Measurements from ENCODE around the gene DENND2A.

The DENND2A gene

DNA sequence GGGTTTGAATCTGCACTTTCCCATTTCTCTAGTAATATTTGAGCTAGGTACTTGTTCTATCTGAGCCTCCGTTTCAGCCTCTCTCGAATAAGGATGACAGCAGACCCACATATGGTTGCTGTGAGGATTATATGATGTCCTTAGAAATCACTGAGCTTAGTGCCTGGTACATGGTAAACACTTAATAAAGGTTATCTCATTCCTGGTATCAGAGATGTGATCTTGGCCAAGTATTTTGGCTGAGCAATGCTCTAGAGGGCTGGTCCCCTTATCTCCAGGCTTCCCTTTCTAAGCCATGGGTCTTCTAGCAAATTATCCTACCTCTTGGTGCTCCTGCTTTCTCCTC lies 160.9 kb downstream of the DENND2A start:
- TF ChIP-seq CREB1 (IDR thresholded peaks at IDR 0.05; ENCODE audit: low read depth) (no peak), EGR1 (IDR thresholded peaks at IDR 0.05) (no peak), TCF12 (IDR thresholded peaks at IDR 0.05; ENCODE audit: low read depth) (no peak), TAF1 (IDR thresholded peaks at IDR 0.05; ENCODE audit: low read depth) (no peak), ZBTB7A (IDR thresholded peaks at IDR 0.05; ENCODE audit: low read depth) (no peak), YY1 (IDR thresholded peaks at IDR 0.05; ENCODE audit: low read depth) (no peak), FOXM1 (IDR thresholded peaks at IDR 0.05; ENCODE audit: borderline replicate concordance, low read depth) (no peak), RAD21 (IDR thresholded peaks at IDR 0.05; ENCODE audit: low read depth) (no peak), CEBPB (IDR thresholded peaks at IDR 0.05) (no peak)
- TF ChIP-seq, protein P1, sequence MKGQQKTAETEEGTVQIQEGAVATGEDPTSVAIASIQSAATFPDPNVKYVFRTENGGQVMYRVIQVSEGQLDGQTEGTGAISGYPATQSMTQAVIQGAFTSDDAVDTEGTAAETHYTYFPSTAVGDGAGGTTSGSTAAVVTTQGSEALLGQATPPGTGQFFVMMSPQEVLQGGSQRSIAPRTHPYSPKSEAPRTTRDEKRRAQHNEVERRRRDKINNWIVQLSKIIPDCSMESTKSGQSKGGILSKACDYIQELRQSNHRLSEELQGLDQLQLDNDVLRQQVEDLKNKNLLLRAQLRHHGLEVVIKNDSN (IDR thresholded peaks at IDR 0.05) = no peak
- TF ChIP-seq, protein P2, sequence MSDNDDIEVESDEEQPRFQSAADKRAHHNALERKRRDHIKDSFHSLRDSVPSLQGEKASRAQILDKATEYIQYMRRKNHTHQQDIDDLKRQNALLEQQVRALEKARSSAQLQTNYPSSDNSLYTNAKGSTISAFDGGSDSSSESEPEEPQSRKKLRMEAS (IDR thresholded peaks at IDR 0.05) = no peak
- TF ChIP-seq, protein P3, sequence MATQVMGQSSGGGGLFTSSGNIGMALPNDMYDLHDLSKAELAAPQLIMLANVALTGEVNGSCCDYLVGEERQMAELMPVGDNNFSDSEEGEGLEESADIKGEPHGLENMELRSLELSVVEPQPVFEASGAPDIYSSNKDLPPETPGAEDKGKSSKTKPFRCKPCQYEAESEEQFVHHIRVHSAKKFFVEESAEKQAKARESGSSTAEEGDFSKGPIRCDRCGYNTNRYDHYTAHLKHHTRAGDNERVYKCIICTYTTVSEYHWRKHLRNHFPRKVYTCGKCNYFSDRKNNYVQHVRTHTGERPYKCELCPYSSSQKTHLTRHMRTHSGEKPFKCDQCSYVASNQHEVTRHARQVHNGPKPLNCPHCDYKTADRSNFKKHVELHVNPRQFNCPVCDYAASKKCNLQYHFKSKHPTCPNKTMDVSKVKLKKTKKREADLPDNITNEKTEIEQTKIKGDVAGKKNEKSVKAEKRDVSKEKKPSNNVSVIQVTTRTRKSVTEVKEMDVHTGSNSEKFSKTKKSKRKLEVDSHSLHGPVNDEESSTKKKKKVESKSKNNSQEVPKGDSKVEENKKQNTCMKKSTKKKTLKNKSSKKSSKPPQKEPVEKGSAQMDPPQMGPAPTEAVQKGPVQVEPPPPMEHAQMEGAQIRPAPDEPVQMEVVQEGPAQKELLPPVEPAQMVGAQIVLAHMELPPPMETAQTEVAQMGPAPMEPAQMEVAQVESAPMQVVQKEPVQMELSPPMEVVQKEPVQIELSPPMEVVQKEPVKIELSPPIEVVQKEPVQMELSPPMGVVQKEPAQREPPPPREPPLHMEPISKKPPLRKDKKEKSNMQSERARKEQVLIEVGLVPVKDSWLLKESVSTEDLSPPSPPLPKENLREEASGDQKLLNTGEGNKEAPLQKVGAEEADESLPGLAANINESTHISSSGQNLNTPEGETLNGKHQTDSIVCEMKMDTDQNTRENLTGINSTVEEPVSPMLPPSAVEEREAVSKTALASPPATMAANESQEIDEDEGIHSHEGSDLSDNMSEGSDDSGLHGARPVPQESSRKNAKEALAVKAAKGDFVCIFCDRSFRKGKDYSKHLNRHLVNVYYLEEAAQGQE (IDR thresholded peaks at IDR 0.05; ENCODE audit: low read depth) = no peak

DNA sequence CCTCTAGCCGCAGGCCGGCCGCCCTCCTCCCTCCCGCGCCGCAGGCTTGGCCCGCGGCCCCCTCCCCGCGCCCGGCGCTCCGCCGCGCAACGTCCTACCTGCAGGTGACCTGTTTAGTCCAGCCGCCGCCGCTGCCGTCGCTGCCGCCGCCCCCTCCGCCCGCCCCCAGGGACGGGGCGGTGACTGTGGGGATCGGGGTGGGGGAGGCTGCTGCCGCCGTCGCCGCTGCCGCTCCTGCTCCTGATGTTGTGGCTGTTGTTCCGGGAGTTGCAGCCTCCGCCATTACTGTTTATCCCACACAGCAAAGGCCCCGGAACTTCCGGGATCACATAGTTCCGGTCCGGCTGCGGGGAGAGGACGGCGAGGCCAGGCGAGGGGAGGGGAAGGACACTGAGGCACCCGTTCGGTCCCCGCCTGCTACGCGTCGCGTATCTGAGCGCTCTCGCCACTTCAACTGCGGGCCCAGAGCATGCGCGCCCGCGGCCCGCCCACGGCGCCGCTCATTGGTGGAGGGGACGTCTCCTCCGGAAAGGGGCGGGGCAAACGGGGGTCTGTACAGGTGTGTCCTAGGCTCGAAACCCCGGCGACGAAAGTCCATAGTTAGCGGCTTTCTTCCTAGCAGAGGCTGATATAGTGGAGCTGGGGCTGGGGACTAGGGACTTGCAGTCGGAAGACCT lies 161.4 kb downstream of the DENND2A start, which contains the start of gene MKRN1:
MKRN1 (minus strand) TSS at position 444 of the 677 bp plus-strand sequence; CDS start at position 283, 161 bp downstream.
- TF ChIP-seq TEAD4 (IDR thresholded peaks at IDR 0.05) = peak; percentile 59
- no peak for TF ChIP-seq EP300 (IDR thresholded peaks at IDR 0.05; ENCODE audit: borderline replicate concordance)
- TF ChIP-seq EGR1 (IDR thresholded peaks at IDR 0.05) = no peak
- peak; percentile 37; the same call in 1 of the 2 replicates for TF ChIP-seq CREB1 (IDR thresholded peaks at IDR 0.05; ENCODE audit: low read depth)
- TF ChIP-seq FOXM1 (IDR thresholded peaks at IDR 0.05; ENCODE audit: borderline replicate concordance, low read depth) = no peak
- TF ChIP-seq CEBPB (IDR thresholded peaks at IDR 0.05) = no peak; the same call in 1 of the 2 replicates
- TF ChIP-seq, protein P1 (IDR thresholded peaks at IDR 0.05) = no peak; the same call in 1 of the 2 replicates
- TF ChIP-seq, protein P2 (IDR thresholded peaks at IDR 0.05) = peak; percentile 95
- TF ChIP-seq RAD21 (IDR thresholded peaks at IDR 0.05; ENCODE audit: low read depth) = no peak
- peak; percentile 84; the same call in 1 of the 2 replicates for TF ChIP-seq TAF1 (IDR thresholded peaks at IDR 0.05; ENCODE audit: low read depth)
- TF ChIP-seq ZBTB7A (IDR thresholded peaks at IDR 0.05; ENCODE audit: low read depth) = 0 out of 2 replicates have a peak, but pooled peaks have one; percentile 8
- peak; percentile 13; the same call in 1 of the 2 replicates for TF ChIP-seq TCF12 (IDR thresholded peaks at IDR 0.05; ENCODE audit: low read depth)
- TF ChIP-seq YY1 (IDR thresholded peaks at IDR 0.05; ENCODE audit: low read depth) = peak; percentile 93

DNA sequence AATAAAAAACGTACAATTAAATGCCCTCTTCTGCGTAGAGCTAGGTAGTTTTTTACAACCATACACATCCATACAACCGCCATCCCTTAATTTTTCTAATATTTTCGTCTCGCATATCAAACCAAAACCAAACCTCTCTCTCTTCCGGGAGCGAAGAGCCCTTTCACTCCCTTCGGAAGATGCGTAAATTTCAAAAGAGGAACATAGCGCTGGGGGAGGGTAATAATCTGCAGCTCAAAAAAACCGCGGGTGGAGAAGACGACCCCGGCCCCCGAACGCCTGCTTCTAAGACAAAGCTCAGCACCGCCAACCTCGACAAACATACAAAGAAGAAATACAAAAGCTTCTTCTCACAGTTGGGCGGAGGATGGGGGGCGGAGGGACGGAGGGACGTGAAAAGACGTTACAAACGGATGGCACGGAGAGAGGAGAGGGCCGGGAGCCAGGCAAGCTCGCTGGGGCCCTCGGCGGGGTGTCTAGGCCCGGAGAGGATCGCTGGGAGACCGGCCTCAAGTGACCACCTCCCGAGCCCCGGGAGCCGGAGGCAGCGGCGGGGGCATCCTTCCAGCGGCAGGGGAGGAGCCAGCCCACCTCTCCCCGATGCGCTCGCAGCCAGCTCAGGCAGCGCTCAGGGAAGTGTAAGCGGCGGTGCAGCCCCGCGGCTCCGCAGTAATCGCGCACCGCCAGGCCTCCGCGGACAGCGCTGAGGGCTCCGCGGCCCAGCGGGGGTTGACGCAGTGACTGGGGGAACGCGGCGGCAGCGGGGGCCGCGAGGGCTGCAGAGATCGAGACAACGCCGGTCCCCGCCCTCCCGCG lies 162.2 kb downstream of the DENND2A start:
- no peak; the same call in 1 of the 2 replicates for TF ChIP-seq TAF1 (IDR thresholded peaks at IDR 0.05; ENCODE audit: low read depth)
- TF ChIP-seq, protein P2 (IDR thresholded peaks at IDR 0.05) = no peak
- no peak for TF ChIP-seq NFIC (IDR thresholded peaks at IDR 0.05)
- no peak for TF ChIP-seq YY1 (IDR thresholded peaks at IDR 0.05; ENCODE audit: low read depth)
- TF ChIP-seq TCF12 (IDR thresholded peaks at IDR 0.05; ENCODE audit: low read depth) = no peak
- no peak for TF ChIP-seq RAD21 (IDR thresholded peaks at IDR 0.05; ENCODE audit: low read depth)
- TF ChIP-seq FOXM1 (IDR thresholded peaks at IDR 0.05; ENCODE audit: borderline replicate concordance, low read depth) = no peak

DNA sequence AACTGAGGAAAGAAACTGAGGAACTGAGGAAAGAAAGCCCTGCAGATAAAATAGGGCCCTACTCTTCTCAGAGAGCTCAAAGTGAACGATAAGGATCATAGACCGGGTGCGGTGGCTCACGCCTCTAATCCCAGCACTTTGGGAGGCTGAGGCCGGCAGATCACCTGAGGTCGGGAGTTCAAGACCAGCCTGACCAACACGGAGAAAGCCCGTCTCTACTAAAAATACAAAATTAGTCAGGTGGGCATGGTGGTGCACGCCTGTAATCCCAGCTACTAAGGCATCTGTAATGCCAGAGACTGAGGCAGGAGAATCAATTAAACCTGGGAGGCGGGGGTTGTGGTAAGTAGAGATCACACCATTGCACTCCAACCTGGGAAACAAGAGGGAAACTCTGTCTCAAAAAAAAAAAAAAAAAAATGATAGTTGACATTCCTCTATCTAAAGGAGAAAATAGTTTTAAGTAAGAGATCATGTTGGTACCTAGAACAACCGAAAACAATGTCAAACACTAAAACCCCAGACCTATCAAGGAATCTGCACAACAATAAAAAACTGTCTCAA lies 163.8 kb downstream of the DENND2A start:
- no peak for TF ChIP-seq TCF12 (IDR thresholded peaks at IDR 0.05; ENCODE audit: low read depth)
- no peak for TF ChIP-seq CEBPB (IDR thresholded peaks at IDR 0.05)

DNA sequence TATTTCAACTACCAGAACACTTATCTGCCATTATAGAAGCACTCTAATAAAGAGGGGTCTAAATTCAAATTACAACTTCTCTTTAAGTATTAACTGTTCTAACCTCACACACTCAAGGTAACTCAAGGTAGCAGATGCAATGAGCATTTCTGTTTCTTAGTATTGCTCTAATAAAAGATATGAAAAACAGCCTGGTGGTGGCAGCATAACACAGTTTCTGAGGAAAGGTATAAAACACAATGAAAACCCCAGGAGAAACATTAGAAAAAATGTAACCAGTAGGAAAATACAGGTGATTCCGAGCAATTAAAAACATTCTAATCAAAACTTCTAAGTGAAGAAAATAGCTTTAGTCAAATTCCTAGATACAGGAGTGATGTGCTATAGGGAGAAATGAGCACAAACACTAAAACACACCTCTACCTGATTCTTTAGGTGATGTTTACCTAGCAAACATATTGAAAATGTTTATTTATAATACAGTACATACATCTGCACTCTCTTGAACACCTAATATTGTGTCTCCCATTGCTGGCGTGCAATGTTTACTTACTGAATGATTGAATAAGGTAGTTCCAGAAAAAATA lies 164.8 kb downstream of the DENND2A start:
- TF ChIP-seq EGR1 (IDR thresholded peaks at IDR 0.05) (no peak), NFIC (IDR thresholded peaks at IDR 0.05) (no peak), RAD21 (IDR thresholded peaks at IDR 0.05; ENCODE audit: low read depth) (peak; percentile 67), TEAD4 (IDR thresholded peaks at IDR 0.05) (no peak)
- TF ChIP-seq, protein P2 (IDR thresholded peaks at IDR 0.05) = no peak
- TF ChIP-seq, protein P1 (IDR thresholded peaks at IDR 0.05) = no peak
